Skeletal muscle cell (primary cell): ENCODE measurements around the gene ATP1B2.
A peak's percentile ranks its signal among the peaks of the same experiment; 100 is the strongest.

Experiments
- DNase-seq: peaks from one replicate; pipeline ENCODE4 v3.0.0-alpha.2; 2010; ENCODE audit warnings: low read depth
- H3K4me3 ChIP-seq: 2 replicates; pipeline ENCODE4 v1.5.1; 2011; ENCODE audit warnings: low read depth, mild to moderate bottlenecking, control low read depth, low read length, moderate library complexity

Gene ATP1B2

DNA sequence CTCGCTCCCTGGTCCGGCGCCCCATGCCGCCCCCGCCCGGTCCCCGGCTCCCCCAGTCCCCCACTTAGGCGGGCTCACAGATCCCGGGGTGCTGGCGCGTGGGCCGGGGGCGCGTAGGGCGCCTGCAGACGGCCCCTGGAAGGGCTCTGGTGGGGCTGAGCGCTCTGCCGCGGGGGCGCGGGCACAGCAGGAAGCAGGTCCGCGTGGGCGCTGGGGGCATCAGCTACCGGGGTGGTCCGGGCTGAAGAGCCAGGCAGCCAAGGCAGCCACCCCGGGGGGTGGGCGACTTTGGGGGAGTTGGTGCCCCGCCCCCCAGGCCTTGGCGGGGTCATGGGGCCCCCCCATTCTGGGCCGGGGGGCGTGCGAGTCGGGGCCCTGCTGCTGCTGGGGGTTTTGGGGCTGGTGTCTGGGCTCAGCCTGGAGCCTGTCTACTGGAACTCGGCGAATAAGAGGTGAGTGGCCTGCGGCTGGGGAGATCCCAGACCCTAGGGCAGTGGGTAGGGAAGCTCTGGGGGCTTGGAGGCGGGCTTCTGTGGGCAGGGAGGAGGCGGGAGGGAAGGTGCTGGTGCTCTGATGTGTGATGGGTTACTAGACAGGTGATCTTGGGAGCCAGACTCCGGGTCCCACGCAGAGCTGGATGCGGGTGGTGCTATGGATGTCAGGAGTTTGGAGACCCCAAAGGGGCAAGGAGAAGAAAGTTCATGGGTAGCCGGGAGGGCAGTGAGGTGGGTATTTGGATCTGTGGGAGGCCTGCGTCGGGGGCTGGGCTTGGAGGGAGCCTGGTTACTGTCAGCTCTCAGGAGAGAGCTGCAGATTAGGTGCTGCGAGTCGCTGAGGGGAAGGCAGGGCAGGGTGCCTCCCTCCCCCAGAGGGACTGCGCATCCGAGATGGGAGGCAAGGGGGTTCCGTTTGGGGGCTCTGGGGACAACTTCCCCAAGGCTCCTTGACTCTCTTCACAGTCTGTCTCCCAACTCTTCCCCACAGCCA lies 54.8 kb downstream of the ATP1B2 start:
- no peak for DNase-seq
- peak overlapping the region; percentile 54 for H3K4me3 ChIP-seq

DNA sequence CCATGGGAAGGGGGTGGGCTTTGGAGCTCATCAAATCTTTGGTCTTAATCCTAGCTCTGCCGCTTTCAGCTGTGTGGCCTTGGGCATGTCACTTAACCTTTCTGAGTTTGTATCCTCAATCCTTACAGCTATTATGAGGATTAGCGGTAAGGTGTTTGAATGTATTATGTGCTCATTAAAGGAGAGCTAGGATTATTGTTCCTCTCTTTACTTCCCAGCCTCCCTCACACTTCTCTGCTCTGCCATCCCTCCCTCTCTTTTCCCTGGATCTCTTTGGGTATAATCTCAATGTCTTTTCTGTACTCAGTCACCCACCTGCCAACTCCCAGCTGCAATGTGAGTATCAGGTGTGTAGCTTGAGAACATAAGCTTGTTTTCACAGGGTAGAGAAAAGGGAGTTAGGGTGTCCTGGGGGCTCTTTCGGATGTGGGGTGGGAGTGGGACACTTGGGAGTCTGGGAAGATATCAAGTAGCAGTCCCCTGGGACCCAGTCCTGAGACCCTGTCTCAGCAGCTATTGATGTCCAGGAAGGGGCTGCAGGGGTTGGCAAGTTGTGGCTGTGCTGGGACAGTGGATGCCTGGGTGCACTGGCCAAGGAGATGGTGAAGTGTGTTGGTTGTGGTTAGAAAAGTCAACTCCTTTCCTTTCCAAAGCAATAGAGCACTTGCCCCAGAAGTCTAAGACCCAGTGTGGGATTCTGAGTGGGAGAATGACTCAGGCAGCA lies 56.1 kb downstream of the ATP1B2 start:
- DNase-seq: no peak
- H3K4me3 ChIP-seq: no peak overlapping the region
